ENCODE results near the gene CHRDL1. TPM values are rescaled to one million over a fixed set of nuclear protein-coding genes. Genes with fewer than 3 reads are reported as not detected.

The CHRDL1 gene
- total RNA-seq, 3 donors from 2014 or later (not counting 1 experiment from before 2014, with no cell fraction given): not detected

GRCh38 chrX:110755611-110756010 is 40.0 kb downstream of the CHRDL1 start:
- H3K4me1 ChIP-seq (ENCODE audit: control insufficient read depth, insufficient read depth, low read length): no peaks in the 10 kb centered on the region
- 100% methylated on average over 2 of the region's 3 CpGs for WGBS (ENCODE audit: insufficient coverage)
- H3K27ac ChIP-seq (ENCODE audit: low read length): no peak overlapping the region
- no peak overlapping the region for H3K4me3 ChIP-seq (ENCODE audit: low read length)
- DNase-seq (no peak), ATAC-seq (no peak)
- H3K27me3 ChIP-seq (ENCODE audit: control insufficient read depth, insufficient read depth, low read length): no peaks in the 10 kb centered on the region
- no peaks in the 10 kb centered on the region for H3K4me1 Mint-ChIP-seq
- no peak overlapping the region for H3K4me3 Mint-ChIP-seq
- no peak for TF ChIP-seq CTCF (IDR thresholded peaks at IDR 0.05)
- H3K9me3 Mint-ChIP-seq: peaks cover 0 to 7% of the 10 kb centered on the region in 2 donors
- peaks cover 0 to 6% of the 10 kb centered on the region in 2 donors for H3K27me3 Mint-ChIP-seq (ENCODE audit: low read depth in 2 of 2)
- H3K27ac Mint-ChIP-seq: no peak overlapping the region
- intact Hi-C loops (cut with micrococcal nuclease): no loop called here
- H3K9me3 ChIP-seq (ENCODE audit: control insufficient read depth, insufficient read depth, low read length): no peaks in the 10 kb centered on the region
- H3K36me3 Mint-ChIP-seq: no peaks in the 10 kb centered on the region
- H3K36me3 ChIP-seq (ENCODE audit: control insufficient read depth, insufficient read depth, low read length): no peaks in the 10 kb centered on the region

DNA sequence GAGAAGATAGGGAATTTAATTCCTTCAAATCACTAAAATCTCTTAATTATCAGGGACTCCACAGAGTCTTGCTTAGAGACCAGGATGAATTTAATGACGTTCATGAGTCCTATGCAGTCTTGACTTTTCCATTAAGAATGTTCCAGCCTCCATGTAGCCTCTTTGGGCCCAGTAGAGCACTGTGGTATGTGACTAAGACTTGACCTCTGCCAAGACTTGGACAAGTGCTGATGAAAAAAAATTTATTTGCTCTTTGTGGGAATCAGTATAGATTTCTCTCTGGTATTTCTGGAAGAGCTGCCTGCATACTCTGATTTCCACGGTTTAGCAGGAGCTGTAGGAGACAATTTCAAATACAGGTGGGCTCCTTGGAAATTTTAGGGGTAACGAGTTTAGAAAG is 40.6 kb downstream of the CHRDL1 start:
- Histone ChIP-seq H3K36me3 (ENCODE audit: control insufficient read depth, insufficient read depth, low read length) (no peaks in the 10 kb centered on the region), H3K9me3 (ENCODE audit: control insufficient read depth, insufficient read depth, low read length) (no peaks in the 10 kb centered on the region), H3K27me3 (ENCODE audit: control insufficient read depth, insufficient read depth, low read length) (no peaks in the 10 kb centered on the region), H3K27ac (ENCODE audit: low read length) (no peak overlapping the region), H3K4me1 (ENCODE audit: control insufficient read depth, insufficient read depth, low read length) (no peaks in the 10 kb centered on the region), H3K4me3 (ENCODE audit: low read length) (no peak overlapping the region)
- Mint-ChIP-seq H3K4me1 (no peaks in the 10 kb centered on the region), H3K36me3 (no peaks in the 10 kb centered on the region), H3K9me3 (peaks cover 0 to 7% of the 10 kb centered on the region in 2 donors), H3K4me3 (no peak overlapping the region), H3K27me3 (ENCODE audit: low read depth in 2 of 2) (peaks cover 0 to 6% of the 10 kb centered on the region in 2 donors), H3K27ac (no peak overlapping the region)
- no peak for TF ChIP-seq CTCF (IDR thresholded peaks at IDR 0.05)
- ATAC-seq (no peak), DNase-seq (no peak)
- intact Hi-C loops (cut with micrococcal nuclease): no loop called here
- WGBS (ENCODE audit: insufficient coverage): 64% methylated on average over 2 of the region's 3 CpGs

DNA sequence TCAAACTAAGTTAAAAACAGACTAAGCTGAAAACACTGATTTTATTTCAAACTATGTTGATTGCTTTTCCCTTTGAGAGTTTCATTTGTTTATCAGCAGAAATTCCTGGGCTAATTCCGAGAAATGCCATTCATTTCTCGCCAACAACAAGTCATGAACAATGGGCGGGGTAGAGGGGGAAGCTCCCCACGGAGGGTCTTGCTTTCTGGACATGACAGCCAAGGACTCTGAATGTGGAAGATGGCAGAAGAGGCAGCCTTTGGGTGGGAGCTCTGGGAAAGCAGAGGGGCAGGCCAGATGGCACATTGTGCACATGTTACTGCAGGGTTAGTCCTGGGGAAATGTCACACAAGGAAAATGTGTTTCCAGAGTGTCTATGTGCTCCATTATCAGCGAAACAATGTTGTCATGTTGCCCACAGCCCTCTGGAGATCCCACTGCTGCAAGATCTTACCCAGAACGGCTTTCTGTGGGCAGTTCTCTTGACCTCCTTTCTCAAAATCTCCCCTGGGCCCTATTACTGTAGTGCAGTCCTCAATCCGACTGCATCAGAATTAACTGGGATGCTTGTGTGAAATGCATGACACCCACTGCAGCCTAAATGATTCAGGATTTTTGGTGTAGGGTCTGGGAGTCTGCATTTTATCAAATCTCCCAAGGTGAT is 45.0 kb downstream of the CHRDL1 start:
- peaks cover 0 to 3% of the 10 kb centered on the region in 2 donors for H3K9me3 Mint-ChIP-seq
- 79% methylated on average over 6 of the region's 7 CpGs for WGBS (ENCODE audit: insufficient coverage)
- no peak for DNase-seq

More for the DNA sequence above, 45.0 kb downstream of the CHRDL1 start:
- intact Hi-C loops (cut with micrococcal nuclease): no loop called here
- H3K36me3 ChIP-seq (ENCODE audit: control insufficient read depth, insufficient read depth, low read length): no peaks in the 10 kb centered on the region
- H3K9me3 ChIP-seq (ENCODE audit: control insufficient read depth, insufficient read depth, low read length): no peaks in the 10 kb centered on the region
- no peak overlapping the region for H3K4me3 ChIP-seq (ENCODE audit: low read length)
- TF ChIP-seq CTCF (IDR thresholded peaks at IDR 0.05): no peak
- H3K27me3 ChIP-seq (ENCODE audit: control insufficient read depth, insufficient read depth, low read length): no peaks in the 10 kb centered on the region
- Mint-ChIP-seq H3K4me1 (no peaks in the 10 kb centered on the region), H3K27ac (no peak overlapping the region), H3K36me3 (no peaks in the 10 kb centered on the region), H3K27me3 (ENCODE audit: low read depth in 2 of 2) (peaks cover 0 to 6% of the 10 kb centered on the region in 2 donors), H3K4me3 (no peak overlapping the region)
- no peaks in the 10 kb centered on the region for H3K4me1 ChIP-seq (ENCODE audit: control insufficient read depth, insufficient read depth, low read length)
- H3K27ac ChIP-seq (ENCODE audit: low read length): no peak overlapping the region
- ATAC-seq: no peak

Measured in natural killer cell (primary cell).